HAP-1 (cell line): ENCODE data around the gene LCNL1.

ENCODE experiments used
- DNase-seq, 2 experiments: peaks; one replicate each; pipeline ENCODE4 v3.0.0-alpha.2; 2016 to 2020; ENCODE audit warnings: low spot score in 2 of 2
- H3K27me3 ChIP-seq: fragments of 250-450 bp; sonication (Bioruptor Pico); 2 replicates; pipeline ENCODE4 v1.5.1; 2020; ENCODE audit warnings: low read depth, mild to moderate bottlenecking, moderate library complexity
- H3K36me3 ChIP-seq: fragments of 250-450 bp; sonication (Bioruptor Pico); replicated peaks from 2 replicates; pipeline ENCODE4 v1.5.1; 2020; ENCODE audit warnings: mild to moderate bottlenecking
- H3K4me1 ChIP-seq: fragments of 250-450 bp; sonication (Bioruptor Pico); 2 replicates; pipeline ENCODE4 v1.5.1; 2020; ENCODE audit warnings: mild to moderate bottlenecking
- H3K4me3 ChIP-seq: fragments of 250-450 bp; sonication (Bioruptor Pico); 2 replicates; pipeline ENCODE4 v1.5.1; 2020; ENCODE audit warnings: mild to moderate bottlenecking, moderate library complexity
- H3K9me3 ChIP-seq: fragments of 250-450 bp; sonication (Bioruptor Pico); 2 replicates; pipeline ENCODE4 v1.5.1; 2020; ENCODE audit warnings: mild to moderate bottlenecking, moderate library complexity
- in situ Hi-C: fragments of 300-500 bp; cut with MboI; formaldehyde crosslinking; loops from 3 replicates; pipeline ENCODE4 v1.14.3; 2020; ENCODE audit warnings: low sequenced_read_pairs, inconsistent platforms, mixed read lengths

LCNL1 gene

DNA sequence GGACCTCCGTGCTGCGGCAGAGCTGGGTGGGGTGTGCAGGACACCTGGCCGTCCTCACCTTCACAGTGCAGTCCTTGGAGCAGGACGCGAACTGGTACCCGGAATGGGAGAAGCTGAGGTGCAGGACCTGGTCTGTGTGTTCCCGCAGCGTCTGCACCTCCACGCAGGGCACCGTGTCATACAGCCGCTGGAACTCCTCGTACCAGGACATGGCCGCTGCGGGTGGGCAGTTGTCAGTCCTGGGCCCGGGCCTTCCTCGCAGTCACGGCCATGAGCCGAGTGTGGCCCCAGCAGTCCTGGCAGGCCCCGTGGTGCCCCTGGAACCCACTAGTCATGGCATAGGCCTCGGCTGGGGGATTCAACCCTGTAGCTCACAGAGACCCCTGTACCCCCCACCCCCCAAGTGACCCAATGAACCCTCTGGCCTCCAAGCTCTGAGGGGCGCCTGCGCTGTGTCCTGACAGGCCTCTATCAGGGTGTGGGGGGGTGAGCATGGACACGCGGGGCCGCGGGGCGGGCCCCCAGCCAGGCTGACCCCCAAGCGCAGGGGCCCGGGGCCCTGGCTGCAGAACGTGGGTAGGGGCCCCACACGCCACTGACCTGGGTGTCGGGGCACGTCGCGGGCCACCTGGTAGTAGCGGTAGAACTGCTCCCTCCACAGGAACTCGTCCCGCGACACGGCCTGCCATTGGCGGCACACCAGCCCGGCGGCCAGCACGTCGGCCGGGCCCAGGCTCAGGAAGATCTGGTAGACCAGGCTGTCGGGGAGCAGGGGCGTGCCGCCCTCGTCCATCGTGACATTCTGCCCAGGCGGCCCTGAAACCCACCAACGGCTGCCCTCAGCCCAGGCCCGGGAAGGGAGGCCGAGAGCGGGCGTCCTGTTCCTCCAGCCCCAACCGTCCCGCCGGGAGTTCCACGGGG lies 39.2 kb upstream of the LCNL1 start:
- H3K36me3 ChIP-seq: peaks cover 38% of the 10 kb centered on the region
- no peaks in the 10 kb centered on the region for H3K9me3 ChIP-seq
- H3K27me3 ChIP-seq: no peaks in the 10 kb centered on the region
- H3K4me3 ChIP-seq: peak overlapping the region; percentile 78
- in situ Hi-C loops: no loop called here
- peak in 1 of 2 experiments; percentile 50 for DNase-seq
- H3K4me1 ChIP-seq: peaks cover 13% of the 10 kb centered on the region

DNA sequence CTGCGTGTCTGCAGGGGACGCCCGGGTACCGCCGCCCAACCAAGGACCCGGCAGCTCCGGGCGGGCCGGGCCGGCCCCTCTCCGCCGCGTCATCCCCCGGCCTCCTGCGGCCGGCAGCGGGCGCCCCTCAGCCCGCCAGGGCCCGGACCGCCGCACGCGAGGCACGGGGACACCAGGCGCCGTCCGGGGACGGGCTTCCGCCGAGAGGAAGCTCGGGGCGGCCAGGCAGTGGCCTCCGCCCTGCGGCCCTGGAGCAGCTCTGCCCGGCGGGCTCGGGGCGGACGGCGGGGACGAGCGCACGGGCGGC lies 38.6 kb upstream of the LCNL1 start:
- H3K27me3 ChIP-seq: no peaks in the 10 kb centered on the region
- in situ Hi-C loops: no loop called here
- H3K4me3 ChIP-seq: peak overlapping the region; percentile 78
- peaks cover 19% of the 10 kb centered on the region for H3K4me1 ChIP-seq
- H3K36me3 ChIP-seq: peaks cover 34% of the 10 kb centered on the region
- no peaks in the 10 kb centered on the region for H3K9me3 ChIP-seq
- DNase-seq: no peak

DNA sequence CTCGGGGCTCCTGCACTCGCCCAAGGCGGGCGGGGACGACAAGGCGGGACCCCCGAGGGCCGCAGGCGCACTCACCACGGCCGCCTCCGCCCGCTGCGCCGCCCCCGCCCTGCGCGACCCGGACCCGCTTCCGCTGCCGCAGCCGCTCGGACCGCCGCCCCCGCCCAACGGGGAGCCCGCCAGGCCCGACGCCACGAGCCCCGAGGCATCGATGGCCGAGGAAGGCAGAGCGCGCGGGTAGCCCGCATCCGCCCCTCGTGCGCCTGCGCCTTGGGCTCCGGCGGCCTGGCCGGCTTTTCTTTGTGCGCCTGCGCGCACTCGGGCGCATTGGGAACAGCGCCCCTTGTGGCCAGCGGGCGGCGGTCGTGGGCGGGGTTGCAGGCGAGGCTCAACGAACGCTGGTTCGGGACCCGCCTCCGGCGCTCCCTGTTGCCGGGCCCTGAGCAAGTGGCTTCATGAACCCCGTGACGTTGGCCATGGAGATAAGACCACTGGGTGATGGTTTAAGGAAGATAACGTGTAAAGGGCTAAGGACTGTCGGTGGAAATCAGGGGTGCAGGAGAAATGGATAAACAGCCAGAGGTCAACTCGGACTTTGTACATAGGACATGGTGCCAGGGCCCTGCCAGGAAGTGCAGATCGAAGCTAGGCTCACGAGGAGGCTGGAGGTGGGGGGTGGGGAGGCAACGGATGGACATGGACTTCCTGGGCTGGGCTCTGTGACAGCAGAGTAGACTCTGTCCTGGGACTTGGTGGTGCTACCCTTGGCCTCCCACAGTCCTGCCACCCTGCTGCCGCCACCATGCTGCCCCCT lies 38.1 kb upstream of the LCNL1 start, which contains the start of the genes C8G and FBXW5:
Gene C8G, plus strand, starts transcription at position 725 of the 814 bp plus-strand sequence. Its CDS starts 78 bp downstream, at position 803.
Gene FBXW5, minus strand, starts transcription at position 220 of the 814 bp plus-strand sequence. CDS start 655 bp downstream, outside the sequence.
- H3K4me3 ChIP-seq: peak within 1 kb of the TSS; percentile 78
- no peaks in the 10 kb centered on the region for H3K27me3 ChIP-seq
- no peaks in the 10 kb centered on the region for H3K9me3 ChIP-seq
- H3K36me3 ChIP-seq: peaks cover 29% of the 10 kb centered on the region
- in situ Hi-C loops: no loop called here
- DNase-seq: peak; percentile 91 to 94
- H3K4me1 ChIP-seq: peaks cover 19% of the 10 kb centered on the region

DNA sequence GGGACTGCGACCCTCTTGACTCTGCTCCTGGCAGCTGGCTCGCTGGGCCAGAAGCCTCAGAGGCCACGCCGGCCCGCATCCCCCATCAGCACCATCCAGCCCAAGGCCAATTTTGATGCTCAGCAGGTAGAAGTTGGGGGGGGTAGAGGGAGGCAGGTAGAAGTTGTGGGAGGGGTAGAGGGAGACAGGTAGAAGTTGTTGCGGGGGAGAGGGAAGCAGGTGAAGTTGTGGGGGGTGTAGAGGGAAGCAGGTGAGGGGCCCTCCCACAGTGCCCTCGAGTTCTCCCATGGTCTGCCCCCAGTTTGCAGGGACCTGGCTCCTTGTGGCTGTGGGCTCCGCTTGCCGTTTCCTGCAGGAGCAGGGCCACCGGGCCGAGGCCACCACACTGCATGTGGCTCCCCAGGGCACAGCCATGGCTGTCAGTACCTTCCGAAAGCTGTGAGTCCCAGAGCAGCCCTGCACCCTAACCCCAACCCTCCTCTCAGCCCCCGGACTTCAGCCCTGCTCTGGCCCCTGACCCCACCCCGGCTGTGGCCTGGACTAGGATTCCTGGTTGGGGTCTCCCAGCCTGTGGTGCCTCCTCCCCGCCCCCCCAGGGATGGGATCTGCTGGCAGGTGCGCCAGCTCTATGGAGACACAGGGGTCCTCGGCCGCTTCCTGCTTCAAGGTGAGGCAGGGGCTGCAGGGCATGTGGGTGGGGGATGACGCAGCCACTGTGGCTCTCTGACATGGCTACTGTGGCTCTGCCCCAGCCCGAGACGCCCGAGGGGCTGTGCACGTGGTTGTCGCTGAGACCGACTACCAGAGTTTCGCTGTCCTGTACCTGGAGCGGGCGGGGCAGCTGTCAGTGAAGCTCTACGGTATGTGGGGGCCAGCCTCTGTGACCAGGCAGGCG lies 37.2 kb upstream of the LCNL1 start:
- no peak for DNase-seq

DNA sequence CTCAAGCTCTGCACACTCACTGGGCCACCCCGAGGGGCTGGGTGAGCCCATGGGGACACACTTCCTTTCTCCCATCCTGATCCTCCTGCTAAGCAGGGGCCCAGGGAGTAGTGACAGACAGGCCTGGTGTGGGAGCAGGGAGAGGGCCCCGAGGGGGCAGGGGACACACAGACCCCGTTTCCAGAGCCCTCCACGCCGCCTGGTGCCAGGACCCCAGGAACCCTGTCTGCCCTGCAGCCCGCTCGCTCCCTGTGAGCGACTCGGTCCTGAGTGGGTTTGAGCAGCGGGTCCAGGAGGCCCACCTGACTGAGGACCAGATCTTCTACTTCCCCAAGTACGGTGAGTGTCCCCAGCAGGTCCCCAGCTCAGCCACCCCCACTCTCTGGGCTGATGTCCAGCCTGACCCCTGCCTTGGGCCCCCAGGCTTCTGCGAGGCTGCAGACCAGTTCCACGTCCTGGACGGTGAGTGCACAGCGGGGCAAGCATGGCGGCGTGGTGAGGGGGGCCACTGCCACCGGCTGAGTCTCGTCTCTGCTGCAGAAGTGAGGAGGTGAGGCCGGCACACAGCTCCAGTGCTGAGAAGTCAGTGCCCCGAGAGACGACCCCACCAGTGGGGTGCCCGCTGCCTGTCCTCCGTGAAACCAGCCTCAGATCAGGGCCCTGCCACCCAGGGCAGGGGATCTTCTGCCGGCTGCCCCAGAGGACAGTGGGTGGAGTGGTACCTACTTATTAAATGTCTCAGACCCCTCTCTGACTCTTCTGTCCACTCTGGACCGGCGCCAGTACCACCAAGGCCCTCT lies 36.4 kb upstream of the LCNL1 start:
- no peak overlapping the region for H3K4me3 ChIP-seq
- peaks cover 25% of the 10 kb centered on the region for H3K4me1 ChIP-seq
- H3K9me3 ChIP-seq: no peaks in the 10 kb centered on the region
- in situ Hi-C loops: no loop called here
- no peak for DNase-seq
- H3K36me3 ChIP-seq: peaks cover 15% of the 10 kb centered on the region
- no peaks in the 10 kb centered on the region for H3K27me3 ChIP-seq

More for the DNA sequence above, 37.2 kb upstream of the LCNL1 start:
- Histone ChIP-seq H3K4me1 (peaks cover 25% of the 10 kb centered on the region), H3K27me3 (no peaks in the 10 kb centered on the region), H3K4me3 (no peak overlapping the region), H3K36me3 (peaks cover 24% of the 10 kb centered on the region), H3K9me3 (no peaks in the 10 kb centered on the region)
- in situ Hi-C loops: no loop called here

DNA sequence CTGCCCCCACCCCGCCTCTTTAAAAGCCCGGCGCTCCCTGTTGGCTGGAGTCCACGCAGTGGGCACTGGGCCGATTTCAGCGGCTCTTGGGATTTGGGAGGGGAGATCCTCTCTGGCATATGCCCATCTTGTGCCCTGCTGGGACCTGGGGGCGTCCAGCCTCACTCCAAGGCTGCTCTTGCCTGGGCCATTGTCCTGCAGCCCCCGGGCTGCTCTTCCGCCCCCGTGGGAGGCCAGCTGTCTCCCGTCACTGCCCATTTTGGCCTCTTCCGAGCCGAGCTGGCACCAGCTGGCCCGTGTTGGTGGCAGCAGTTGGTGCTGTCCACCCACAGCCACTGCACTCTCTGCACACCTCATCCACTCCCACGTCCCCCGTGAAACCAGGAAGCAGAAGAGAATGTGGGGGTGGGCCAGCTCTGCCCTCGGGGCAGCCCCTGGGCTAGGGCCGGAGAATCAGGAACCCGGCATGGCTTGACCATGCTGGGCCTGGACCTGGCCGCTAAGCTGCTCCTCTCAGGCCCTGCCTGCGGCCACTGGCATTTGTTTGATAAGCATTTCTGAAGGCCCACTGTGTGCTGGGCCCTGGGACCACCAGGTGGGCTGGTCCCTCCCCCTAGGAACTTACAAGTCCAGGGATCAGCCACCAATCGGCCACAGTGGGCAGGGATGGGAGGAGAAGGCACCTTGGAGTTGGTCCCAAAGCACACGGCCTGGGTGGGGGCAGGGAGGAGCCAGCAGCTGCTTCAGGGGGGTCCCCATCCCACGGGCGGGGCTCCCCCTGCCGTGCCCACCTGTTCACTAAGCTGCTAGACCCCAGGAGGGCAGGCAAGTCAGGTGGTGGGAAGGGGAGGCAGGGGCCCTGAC lies 35.5 kb upstream of the LCNL1 start:
- in situ Hi-C loops: no loop called here
- Histone ChIP-seq H3K4me1 (peaks cover 25% of the 10 kb centered on the region), H3K9me3 (no peaks in the 10 kb centered on the region), H3K36me3 (peaks cover 7% of the 10 kb centered on the region), H3K4me3 (no peak overlapping the region), H3K27me3 (no peaks in the 10 kb centered on the region)
- DNase-seq: no peak

DNA sequence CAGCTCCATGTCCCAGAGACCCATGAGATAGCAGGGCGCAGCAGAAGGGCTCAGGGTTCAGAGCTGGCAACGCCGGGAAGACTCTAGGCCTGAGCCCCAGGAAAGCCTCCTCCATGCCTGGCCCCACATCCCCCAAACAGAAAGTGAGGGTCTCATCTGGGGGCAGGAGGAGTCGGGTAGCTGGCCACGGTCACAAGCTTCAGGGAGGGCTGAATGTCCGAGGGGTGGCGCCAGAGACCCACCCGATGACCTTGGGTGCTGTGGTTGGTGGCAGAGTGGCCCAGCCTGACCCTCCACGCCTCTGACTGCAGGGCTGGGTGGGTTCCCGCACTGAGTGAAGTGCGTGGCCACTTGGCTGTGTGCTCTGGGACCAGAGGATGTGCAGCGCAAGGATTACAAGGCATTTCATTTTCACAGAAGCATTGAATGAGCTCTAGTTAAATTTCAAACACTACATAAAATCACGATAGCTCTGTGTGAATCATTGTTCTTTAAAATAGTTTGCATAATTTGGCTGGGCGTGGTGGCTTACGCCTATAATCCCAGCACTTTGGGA lies 34.8 kb upstream of the LCNL1 start:
- Histone ChIP-seq H3K36me3 (no peaks in the 10 kb centered on the region; the same call in 1 of the 2 replicates), H3K4me1 (peaks cover 25% of the 10 kb centered on the region), H3K4me3 (no peak overlapping the region), H3K9me3 (no peaks in the 10 kb centered on the region), H3K27me3 (no peaks in the 10 kb centered on the region)
- in situ Hi-C loops: no loop called here
- peak; percentile 65 to 78 for DNase-seq

DNA sequence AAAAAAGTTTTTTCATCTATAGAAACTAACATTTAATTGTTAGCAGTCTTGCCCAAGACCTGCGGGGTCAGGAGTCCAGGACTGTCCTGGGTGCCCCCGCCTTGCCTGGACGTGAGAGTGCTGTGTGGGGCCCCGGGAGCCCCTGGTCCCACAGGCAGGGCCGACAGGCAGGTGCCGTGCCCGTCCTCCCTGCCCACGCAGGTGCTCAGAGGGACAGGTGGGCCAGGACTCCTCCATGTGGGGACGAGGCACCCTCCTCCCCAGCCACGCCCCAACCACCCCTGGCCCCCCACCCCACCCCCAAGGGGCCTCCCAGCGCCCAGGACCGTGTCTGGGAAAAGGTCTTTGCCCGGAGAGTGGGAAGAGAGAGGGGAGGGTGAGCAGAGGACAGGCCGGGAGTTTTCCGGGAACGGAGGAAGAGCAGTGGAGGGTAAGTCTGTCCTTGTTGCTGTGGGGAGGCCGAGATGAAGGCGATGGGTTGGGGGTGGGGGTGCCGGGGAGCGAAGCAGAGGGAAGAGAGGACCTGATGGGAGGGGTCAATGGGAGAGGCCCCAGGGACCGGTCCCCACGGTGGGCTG lies 33.5 kb upstream of the LCNL1 start:
- peak overlapping the region; percentile 54 for H3K4me3 ChIP-seq
- peaks cover 25% of the 10 kb centered on the region for H3K4me1 ChIP-seq
- H3K36me3 ChIP-seq: no peaks in the 10 kb centered on the region
- no peaks in the 10 kb centered on the region for H3K27me3 ChIP-seq
- in situ Hi-C loops: no loop called here
- H3K9me3 ChIP-seq: no peaks in the 10 kb centered on the region
- no peak for DNase-seq

DNA sequence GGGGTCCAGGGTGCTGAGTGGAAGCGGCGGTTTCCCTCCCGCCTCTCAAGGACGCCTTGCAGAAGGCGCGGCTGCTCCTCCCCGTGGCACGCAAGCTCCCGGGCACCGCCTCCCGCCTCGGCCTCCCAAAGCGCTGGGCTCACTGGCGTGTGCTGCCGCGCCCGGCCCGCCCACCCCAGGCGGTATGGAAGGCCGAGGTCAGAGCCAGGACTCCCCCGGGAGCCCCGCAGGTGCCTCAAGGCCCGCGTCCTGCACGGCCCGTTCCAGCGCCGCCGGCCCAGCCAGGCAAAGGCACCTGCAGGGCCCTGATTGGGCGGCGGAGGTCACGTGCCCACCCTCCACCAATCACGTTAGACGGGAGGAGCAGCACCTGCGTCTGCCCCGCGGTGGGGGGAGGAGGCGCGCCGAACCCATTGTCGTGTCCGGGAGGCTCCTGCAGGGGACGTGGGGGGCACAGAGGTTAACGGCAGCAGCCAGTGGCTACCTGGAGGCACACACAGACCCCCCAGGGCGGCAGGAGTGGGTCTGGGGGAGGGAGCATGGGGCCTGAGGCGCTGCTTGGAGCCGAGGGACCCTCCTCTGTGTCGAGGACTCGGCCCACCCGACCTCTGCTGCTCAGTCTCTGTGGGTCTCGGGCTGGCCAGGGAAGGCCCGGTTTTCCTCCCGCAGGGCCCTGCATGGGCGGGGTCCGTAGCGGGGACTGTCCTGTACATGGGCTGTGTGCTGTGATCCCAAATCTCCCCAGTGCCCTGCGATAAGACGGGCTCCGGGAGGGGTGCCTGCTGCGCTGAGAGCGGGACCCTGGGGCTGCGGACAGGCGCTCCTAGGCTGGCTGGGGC lies 32.8 kb upstream of the LCNL1 start:
- in situ Hi-C loops: no loop called here
- Histone ChIP-seq H3K4me1 (peaks cover 22% of the 10 kb centered on the region), H3K9me3 (no peaks in the 10 kb centered on the region), H3K36me3 (no peaks in the 10 kb centered on the region), H3K4me3 (peak overlapping the region; percentile 54), H3K27me3 (no peaks in the 10 kb centered on the region)
- DNase-seq: peak; percentile 89 to 98

DNA sequence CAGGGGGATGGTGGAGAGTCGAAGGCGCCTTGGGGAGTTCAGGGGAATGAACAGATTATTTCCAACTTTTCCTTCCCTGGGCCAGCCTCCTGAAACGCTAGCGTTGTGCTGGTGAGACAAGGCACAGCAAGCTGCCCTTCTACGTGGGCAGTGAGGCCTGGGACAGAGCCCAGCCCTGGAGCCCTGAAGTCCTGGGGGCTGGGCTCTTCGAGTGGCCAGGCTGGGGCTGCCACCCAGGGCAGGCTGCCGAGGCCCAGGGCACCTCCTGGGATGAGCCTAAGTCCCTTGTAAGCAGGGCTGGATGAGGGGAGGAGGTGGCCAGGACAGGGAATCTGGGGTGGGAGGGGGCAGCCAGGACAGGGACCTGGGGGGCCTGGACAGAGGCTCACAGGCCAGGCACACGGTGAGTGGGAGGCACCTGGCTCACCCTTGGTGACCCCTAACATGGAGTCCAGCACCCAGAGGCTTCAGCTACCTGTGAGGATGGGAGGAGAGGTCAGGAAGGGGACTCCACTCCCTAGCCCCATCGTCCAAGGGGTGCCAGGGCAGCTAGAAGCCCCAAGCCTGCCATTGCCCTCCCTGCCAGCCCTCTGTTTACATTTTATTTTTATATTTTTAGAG lies 32.0 kb upstream of the LCNL1 start:
- no peaks in the 10 kb centered on the region for H3K9me3 ChIP-seq
- H3K36me3 ChIP-seq: no peaks in the 10 kb centered on the region
- in situ Hi-C loops: no loop called here
- H3K4me1 ChIP-seq: peaks cover 22% of the 10 kb centered on the region
- H3K27me3 ChIP-seq: no peaks in the 10 kb centered on the region
- H3K4me3 ChIP-seq: peak overlapping the region; percentile 54
- no peak for DNase-seq
